EH (cell line): ENCODE data around the gene PLCD3.
A peak's percentile ranks its signal among the peaks of the same experiment; 100 is the strongest.
"Not testable (repeated sequence)": the region's sequence is repeated elsewhere in the genome, so short reads cannot be mapped to it uniquely, and the experiment has no call there.

Source experiments
- DNase-seq: peaks from one replicate; pipeline ENCODE4 v3.0.0-alpha.2; 2015; ENCODE audit warnings: low read depth

The PLCD3 gene

DNA sequence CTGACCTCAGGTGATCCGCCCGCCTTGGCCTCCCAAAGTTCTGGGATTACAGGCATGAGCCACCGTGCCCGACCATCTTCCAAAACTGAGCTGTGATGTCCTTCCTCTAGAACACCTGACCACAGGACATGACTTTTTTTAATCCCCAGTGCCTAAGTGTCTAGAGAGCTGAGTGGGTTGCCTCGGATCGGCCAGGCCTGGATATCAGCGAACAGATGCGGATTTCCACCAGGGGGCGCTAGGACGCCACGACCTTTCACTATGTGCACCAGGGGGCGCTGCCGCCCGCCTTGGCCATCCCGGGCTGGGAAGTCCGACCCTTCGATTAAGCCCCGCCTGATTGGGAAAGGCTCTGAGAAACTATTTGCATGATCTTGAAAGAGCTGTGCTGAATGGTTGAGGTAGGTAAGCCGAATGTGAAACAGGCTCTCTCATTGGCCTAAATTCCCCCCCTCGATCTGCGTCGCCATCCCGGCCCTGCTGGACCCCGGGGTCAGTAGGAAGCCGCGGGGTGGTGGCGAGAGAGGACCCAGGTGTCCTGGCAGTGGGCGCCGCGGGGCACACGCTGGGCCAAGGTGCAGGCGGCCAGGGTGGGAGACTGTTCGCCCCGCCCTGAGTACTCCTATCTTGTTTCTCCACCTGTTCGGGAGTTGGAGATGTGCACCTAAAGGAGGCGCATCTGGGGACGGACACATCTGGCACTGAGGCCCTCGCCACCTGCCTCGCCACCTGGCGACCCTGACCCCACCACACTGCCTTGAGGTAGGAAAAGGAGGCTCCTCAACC is 3.1 kb upstream of the PLCD3 start, which contains the start of gene ACBD4:
Gene ACBD4 (plus strand): TSS at position 496 of the 786 bp plus-strand sequence. CDS start 458 bp downstream, outside the sequence.
- DNase-seq: peak; percentile 97

DNA sequence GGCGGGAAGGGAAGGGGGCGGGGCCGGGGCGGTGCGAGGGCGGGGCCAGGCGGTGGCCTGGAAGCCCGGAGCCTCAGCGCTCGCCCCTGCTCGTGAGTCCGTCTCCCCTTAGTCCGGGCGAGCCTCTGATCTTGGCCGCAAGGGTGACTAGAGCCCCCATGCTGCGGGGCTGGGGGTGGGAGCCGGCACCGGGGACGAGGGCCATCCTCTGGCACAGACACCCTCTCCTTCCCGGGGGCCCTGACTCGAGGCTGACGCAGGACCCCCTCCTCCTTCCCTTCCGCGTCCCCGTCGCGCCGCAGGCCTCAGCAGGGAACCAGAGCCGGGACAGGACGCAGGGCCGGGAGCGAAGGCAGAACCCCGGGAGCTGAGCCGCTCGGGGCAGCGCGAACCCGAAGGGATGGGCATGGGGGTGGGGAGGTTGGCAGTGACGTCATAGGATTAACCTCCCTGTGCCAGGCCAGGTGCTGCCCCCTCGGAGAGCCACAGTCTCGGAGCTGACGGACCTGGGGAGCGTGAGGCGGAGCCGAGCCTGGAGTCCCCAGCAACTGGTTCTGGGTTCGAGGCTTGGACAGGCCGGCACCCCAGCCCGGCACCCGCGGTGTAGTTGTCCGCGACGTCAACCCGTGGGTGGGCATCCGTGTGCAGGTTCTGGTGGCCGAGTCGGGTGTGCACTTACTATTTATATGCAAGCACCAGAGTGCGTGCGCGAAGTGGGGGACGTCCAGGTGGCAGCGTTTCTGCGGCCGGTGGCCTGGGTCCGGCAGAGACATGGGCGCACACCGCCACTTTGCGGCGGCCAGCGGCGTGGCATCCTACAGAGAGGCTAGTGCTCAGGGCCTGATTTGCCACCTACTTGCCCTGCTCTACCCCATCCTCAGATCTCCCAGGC is 503 bp upstream of the PLCD3 start:
- peak; percentile 84 for DNase-seq

DNA sequence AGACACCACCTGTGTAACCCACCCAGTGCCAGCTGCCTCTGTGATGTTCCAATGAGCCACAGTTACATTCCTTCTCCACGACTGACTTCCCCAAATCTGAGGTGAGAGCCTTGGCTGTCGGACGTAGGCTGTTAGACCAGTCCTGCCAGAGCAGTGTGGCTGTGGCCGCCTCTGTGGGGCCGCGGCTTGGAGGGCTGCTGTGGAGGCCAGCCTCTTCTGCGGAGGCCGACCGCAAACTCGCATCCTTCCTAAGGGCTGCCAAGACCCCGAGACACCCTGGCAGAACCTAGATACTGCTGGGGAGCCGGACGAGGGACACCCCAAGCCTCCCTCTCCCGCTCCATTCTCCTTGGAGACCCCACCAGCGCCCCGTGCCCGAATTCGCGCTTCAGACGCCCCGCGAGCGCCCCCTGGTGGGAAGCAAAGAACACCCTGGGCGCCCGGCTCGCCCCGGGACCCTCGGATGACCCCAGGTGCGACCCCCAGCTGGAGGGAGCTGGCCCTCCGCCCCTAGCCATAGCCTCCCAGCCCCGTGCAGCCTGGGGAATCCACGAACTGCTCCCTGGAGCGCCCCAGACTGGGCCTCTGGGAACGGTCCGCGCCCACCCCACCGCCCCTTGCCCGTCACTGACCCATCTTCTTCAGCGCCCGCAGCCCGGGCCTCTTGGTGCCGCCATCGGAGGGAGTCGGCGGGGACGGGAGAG is 547 bp downstream of the PLCD3 start:
- peak; percentile 52 for DNase-seq

DNA sequence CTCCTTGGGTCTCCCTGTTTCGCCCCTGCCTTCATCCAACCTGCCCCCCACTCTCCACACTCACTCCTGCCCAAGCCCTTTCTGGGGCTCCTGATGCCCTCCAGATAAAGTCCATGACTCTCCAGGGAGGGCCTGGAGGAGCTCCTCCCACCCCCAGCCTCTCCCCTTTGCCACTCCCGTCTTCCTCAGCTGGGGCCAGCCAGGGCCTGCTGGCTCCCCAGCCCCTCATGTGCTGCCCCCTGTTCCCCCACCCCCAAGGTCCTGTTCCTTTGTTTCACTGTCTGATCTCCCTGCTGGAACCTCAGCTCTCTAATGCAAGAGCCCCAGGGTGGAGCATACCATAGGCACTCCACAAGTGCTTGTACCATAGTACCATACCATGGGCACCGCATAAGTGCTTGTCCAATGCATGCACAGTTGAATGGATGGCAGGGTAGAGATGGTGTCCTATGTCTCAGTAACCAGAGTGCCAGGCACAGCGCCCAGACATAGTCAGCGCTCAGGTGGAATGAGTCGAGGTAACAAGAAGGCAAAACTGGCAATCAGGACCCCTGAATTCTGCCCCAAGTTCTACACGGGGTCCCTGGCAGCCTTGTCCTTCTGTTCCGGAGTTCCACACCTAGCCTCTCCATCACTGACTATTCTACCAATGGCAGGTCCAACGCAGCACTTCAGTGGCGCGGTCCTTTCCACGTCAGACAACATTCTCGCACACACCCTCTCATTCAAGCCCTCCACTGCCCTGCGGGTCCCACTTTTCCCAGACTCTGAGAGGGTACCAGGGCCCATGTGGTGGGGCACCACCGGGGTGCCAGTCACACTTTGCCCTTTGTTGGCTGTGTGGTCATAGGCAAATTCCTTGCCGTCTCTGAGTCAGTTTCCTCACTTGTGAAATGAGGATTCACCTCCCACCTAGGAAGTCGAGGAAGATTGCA is 1.4 kb downstream of the PLCD3 start:
- DNase-seq: no peak

DNA sequence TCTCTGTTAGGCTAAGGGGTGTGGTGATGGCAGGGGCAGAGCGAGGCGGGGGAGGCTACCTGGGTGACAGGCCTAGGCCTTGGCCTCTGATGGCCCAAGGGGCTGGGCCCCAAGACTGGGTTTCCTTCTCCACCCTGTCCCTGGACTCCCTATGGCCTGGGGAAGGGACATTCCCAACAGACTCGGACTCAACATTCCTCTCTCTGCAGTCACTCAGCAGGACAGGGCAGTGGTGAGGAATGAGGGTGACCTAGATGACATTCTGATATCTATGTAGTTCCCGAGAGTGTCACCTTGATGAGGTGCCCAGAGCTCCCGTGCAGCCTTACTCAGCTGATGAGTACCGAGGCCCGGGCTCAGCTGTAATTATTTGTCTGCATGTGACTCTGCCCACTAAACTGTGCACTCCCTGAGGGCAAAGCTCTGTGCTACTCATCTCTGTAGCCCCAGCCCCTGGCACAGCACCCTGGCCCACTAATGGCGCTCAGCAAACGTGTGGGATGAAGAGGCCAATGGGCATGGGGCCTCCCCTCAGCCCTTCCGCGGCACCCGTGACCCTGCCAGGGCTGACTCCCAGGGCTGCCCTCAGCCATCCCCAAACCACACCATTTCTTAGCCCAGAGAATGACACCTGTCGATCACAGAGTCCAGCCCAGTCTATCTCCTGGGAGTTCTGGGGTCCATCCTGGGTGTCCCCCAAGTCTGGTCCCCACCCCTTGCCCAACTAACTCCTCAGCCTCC is 2.2 kb downstream of the PLCD3 start:
- DNase-seq: peak; percentile 70

DNA sequence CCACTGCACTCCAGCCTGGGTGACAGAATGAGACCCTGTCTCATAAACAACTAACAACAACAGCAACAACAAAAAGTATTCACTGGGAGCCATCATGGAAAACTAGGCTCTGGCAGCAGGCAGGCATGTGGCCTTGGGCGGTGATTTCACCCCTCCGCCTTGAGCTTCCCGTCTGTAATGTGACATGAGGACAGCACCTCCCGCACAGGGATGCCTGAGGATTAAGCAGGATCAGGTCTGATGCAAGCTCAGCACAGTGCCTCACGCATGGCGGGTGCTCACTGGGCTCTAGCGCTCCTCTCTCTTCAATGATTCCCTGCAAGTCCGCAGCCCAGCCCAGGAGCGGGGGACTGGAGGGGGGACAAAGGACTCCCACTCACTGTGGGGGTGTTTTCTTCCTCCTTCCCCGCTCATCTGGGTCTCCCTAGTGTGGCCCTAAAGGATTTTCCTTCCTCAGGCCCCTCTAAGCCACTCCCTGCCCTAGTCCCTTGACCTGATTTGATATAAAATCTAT is 2.8 kb downstream of the PLCD3 start:
- DNase-seq: peak; percentile 70

DNA sequence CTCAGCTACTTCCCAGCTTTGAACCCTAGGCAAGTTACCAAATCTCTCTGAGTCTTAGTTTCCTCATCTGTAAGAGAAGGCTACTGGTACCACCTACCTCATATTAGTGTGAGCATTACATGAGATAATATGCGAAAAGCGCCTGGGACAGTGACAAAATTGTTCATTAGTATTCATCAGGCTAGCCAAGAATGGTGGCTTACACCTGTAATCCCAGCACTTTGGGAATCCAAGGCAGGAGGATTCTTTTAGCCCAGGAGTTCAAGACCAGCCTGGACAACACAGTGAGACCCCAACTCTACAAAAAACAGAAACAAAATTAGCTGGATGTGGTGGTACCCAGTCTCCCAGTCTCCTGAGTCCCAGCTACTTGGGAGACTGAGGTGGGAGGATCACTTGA is 3.3 kb downstream of the PLCD3 start:
- DNase-seq: no peak

DNA sequence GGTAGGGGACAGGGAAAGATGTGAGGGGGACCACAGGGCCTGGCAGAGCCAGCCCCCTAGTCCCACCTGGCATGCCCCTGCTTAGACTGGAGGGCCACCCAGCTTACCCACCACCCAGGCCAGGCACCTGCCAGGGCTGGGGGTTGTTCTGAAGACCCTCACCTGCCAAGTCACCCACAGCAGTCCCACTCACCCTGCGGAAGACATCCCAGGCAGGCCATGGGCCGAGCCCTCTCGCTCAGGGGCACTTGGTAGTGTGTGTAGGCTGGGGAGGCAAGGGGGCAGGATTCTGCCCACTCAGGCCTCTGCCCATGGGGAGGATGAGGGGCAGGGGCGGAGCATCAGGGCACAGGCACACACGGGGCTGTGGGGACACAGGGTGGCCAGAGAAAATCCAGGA is 4.0 kb downstream of the PLCD3 start:
- no peak for DNase-seq

DNA sequence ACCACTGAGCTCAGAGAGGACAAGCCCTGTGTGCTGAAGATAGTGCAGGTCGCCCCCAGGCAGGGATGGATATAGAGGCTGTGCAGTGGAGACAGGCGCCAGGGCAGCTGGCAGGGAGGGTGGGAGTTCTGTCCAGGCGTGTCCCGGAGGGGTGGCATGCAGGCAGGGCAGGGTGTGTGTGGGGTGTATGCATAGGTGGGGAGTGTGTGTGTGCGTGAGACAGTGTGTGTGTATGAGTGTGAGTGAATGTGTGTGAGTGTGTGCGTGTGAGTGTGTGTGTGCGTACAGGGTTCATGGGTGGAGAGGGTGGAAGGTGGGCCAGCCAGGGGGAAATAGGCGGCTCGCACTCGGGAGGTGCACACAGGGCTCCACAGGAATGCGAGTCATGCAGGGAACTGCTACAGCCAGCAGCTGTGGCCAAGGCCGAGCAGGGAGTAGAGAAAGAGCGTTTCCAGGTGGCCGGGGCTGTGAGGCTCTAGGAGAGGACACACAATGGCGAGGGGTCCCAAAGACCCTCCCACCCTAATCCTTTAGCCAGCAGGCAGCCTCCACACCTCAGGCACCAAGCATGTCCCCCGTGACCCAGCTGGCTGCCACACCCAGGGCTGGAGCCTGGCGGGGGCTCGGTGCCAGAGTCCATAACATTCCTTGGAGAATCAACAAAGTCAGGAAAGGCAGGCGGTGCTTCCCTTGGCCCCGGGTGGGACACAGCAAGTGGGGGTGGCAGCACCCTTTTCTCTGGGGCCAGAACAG is 4.6 kb downstream of the PLCD3 start:
- DNase-seq: peak; percentile 72

DNA sequence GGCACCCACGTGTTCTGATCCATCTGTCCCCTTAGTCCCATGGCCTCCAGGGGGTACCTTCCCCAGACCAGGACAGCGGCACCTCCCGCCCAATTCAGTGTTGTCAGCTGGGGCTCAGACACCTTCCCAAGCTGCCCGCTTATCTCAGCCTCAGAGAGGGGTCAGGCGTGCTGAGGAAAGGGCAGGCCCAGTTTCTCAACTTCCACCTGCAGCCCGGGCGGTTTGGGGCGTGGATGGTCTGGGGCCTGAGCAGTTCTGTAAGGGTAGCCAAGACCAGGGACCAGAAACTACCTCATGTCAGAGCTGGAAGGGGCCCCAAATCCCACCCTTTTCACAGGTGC is 5.1 kb downstream of the PLCD3 start:
- DNase-seq: no peak

DNA sequence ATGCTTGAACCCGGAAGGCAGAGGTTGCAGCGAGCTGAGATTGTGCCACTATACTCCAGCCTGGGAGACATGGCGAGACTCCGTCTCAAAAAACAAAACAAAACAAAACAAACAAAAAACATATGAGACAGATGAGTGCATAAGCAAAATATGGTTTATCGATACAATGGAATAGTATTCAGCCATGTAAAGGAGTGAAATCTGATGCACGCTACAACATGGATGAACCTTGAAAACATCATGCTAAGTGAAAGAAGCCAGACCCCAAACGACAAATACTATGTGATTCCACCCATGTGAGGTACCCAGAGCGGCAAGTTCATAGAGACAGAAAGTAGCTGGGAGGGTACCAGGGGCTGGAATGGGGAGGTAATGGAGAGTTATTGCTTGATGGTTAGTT is 6.8 kb downstream of the PLCD3 start:
- no peak for DNase-seq

DNA sequence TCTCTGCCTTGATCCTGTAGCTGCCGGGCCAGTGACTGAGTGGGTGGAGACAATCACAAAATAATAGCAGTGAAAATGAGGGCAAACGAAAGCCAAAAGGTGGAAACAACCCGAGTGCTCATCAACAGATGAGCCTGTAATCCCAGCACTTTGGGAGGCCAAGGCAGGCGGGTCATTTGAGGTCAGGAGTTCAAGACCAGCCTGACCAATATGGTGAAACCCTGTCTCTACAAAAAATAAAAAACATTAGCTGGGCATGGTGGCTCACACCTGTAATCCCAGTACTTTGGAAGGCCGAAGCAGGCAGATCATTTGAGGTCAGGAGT is 7.6 kb downstream of the PLCD3 start:
- not testable (repeated sequence) for DNase-seq

DNA sequence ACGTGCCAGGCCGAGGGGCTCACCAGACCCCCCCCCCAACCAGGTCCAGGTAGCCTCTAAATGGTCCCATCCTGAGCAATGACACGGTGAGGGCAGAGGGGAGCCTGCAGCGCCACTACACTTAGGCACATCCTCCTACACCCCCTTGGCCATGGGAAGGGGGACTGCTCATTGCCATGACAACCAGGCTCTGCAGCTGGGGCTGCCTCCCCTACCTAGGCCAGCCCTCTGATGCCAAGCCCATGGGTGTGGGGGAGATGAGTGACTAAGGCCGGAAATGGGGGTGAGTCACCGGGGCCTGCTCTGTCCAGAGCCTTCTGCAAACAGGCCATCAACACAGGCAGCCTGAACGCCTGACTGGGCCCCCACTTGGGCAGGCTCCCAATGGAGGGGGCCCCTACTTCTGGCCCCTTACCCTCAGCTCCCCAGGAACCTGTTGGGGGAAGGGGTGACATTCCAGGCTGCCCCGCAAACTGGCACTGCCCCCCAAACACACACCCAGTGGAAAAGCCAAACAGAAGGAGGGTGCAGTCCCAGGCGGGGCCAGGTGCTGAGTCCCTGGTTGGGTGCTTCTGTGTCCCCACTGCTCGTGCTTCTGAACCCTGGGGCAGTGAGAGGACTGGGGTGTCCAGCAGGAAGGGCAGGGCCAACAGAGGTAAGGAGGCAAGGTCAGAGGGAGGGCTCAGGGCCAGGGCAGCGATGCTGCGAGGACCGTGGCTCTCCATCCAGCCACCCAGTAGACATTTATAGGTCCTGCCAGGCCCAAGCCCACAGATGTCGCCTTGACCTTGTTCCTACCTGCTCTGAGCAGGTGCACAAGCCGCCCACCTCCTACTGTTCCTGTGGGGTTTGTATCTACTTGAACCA is 8.2 kb downstream of the PLCD3 start:
- DNase-seq: peak; percentile 91

DNA sequence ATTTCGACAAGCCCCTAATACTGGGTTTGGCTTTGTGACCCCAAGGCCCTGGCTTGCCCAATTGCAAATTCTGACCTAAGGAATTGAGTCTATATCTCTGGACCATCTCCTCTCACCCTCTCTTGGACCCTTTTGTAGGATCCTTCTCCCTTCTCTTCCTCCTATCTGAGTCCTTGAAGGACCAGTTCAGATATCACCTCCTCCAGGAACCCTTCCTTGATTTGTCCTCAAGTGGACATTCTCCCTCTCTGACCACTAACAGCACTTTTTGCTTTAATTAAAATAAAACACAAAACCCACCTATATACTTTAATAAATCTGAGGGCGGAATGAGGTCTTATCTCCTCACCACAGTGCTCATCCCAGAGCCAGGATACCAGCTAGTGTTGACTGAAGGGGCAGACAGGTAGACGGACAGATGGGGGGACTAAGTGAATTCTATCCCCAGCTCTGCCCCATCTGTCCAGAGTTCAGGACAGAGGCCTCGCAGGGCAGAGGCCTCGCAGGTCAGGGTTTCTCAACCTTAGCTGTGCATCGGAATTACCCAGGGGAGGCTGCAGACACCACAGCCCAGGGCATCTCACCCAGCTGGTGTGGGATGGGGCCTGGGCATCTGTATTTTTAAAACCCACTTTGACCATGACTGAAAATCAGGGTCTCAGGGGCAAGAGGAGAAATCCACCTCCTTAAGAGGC is 9.1 kb downstream of the PLCD3 start:
- DNase-seq: no peak

DNA sequence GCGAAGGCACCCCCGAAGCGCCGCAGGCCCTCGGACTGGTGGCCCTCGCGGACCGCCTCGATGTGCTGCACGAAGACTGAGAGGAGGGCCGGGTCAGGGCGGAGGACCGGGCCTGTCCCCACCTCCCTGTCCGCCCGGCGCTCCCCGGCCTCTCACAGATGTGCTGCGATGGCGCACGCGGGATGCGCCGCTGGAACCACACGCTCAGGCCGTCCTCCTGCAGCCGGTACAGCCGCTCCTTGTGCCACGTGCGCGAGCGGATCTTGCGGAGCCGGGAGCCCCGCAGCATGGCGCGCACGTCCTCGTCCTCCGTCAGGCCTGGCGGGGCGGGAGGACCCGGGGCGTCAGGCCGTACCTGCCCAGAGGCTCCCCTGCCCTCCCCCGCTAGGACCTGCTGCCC is 11.3 kb downstream of the PLCD3 start:
- no peak for DNase-seq

DNA sequence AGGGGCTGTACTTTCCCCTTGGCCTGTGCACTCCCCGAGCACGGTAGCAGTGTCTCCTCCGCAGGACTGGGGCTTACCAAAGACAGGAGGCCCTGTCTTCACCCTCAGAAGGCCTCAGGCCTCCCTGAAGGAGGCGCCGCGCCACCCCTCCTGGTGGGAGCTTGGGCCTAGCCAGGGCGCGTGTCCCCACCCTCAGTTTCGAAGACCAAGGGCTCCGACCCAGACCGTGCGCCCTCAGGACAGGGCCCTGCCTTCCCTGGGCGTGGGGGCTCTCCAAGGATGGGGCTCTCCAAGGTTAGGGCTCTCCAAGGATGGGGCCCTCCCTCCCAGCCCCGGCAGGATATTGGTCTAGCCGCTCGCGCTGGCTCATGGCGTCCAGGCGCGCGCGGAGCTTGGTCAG is 11.8 kb downstream of the PLCD3 start:
- DNase-seq: no peak

DNA sequence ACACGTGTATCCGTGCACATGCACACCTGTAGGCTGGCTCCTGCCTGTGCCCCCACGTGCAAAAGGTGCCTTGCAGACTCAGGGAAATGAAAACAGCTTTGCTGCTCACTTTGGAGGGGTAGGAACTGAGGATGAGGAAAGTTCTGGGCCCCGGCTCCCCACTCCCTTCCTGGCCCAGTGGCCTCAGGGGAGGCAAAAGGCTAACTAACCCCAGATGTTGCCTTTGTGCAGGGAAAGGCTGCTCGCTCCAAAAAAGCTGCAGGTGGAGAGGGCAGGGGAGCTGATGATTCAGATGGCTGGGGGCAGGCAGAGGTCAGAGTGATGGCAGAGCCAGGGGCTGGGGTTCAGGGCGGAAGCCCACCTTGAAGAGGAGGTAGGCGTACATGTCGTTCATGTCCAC is 12.4 kb downstream of the PLCD3 start:
- DNase-seq: no peak

DNA sequence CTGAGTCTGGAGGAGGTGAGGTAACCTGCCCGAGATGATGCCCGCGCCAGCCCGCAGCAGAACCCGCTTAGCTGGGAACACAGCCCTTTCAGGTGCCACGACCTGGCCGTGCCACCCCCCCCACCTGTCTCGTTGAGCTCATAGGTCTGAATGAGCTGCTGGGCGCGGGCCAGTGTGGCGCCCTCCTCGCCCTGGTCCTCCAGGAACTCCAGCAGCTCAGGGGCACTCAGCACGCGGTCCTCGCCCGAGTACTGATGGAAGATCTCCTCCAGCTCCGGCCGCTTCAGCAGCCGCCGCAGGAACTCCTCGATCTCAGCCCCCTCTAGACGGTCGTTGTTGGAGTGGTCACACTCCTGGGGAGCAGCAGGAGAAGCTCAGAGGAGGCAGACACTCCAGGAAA is 13.6 kb downstream of the PLCD3 start:
- no peak for DNase-seq
